Endothelial cell of umbilical vein (primary cell): ENCODE data around the gene CD320.

Source experiments
- JUN ChIP-seq: IDR thresholded peaks from 2 replicates; pipeline ENCODE4 v1.6.1; 2011; ENCODE audit warnings: borderline replicate concordance, low read depth; ENCODE audit not compliant: insufficient read length, insufficient read depth
- MYC ChIP-seq: IDR thresholded peaks from one replicate; pipeline ENCODE4 v1.6.1; 2011; ENCODE audit warnings: mild to moderate bottlenecking, low read depth, low read length
- POLR2A ChIP-seq: IDR thresholded peaks from 2 replicates; pipeline ENCODE4 v1.6.1; 2012; ENCODE audit warnings: low read depth, mild to moderate bottlenecking, control low read depth, low read length
- TF ChIP-seq, protein P1 (sequence below), 2 donors: IDR thresholded peaks; 1 replicate in 1 of 2; 2 replicates in 1 of 2; pipeline ENCODE4 v1.5.1; 2011; ENCODE audit warnings: low read length in 2 of 2, mild to moderate bottlenecking in 2 of 2, moderate library complexity in 2 of 2, control low read depth in 1 of 2, inconsistent platforms in 1 of 2, low read depth in 1 of 2; ENCODE audit not compliant: insufficient read depth in 1 of 2; ENCODE audit errors: extremely low read depth in 1 of 2
- TF ChIP-seq, protein P2 (sequence below): IDR thresholded peaks from 2 replicates; pipeline ENCODE4 v1.6.1; 2011; ENCODE audit not compliant: insufficient read depth, insufficient read length

DNA sequence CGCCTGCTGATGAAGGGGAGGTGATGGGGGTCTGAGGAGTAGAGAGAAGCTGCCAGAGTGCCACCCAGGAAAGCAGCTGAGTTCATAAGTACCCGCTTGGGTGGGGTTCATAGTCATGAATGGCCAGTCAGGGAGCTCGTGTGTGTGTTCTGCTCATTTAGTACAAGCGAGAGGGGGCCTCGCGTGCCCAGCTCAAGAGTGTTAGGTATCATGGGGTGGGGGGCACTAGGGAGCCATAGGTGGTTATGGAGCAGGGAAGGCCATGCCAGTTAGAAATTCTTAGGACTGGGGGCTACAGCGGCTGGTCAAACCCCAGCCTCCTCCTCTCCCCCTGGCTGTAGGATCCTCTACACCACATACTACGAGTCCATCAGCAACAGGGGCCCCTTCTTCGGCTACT is 46.8 kb downstream of the CD320 start:
- TF ChIP-seq, protein P1, sequence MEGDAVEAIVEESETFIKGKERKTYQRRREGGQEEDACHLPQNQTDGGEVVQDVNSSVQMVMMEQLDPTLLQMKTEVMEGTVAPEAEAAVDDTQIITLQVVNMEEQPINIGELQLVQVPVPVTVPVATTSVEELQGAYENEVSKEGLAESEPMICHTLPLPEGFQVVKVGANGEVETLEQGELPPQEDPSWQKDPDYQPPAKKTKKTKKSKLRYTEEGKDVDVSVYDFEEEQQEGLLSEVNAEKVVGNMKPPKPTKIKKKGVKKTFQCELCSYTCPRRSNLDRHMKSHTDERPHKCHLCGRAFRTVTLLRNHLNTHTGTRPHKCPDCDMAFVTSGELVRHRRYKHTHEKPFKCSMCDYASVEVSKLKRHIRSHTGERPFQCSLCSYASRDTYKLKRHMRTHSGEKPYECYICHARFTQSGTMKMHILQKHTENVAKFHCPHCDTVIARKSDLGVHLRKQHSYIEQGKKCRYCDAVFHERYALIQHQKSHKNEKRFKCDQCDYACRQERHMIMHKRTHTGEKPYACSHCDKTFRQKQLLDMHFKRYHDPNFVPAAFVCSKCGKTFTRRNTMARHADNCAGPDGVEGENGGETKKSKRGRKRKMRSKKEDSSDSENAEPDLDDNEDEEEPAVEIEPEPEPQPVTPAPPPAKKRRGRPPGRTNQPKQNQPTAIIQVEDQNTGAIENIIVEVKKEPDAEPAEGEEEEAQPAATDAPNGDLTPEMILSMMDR (IDR thresholded peaks at IDR 0.05; ENCODE audit: extremely low read depth in 1 of 2, insufficient read depth in 1 of 2, low read depth in 1 of 2, low read length in 2 of 2) = no peak
- TF ChIP-seq POLR2A = no peak
- TF ChIP-seq JUN = no peak
- TF ChIP-seq, protein P2, sequence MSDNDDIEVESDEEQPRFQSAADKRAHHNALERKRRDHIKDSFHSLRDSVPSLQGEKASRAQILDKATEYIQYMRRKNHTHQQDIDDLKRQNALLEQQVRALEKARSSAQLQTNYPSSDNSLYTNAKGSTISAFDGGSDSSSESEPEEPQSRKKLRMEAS = no peak
- TF ChIP-seq MYC = no peak
